A204.1 (cell line): Measurements from ENCODE around the gene MCOLN1.

Experiments
- FAIRE-seq: peaks from 2 replicates; lab custom pipeline; 2012; peaks lifted over from hg19 to GRCh38; lab: Jason Lieb, UNC

The MCOLN1 gene

DNA sequence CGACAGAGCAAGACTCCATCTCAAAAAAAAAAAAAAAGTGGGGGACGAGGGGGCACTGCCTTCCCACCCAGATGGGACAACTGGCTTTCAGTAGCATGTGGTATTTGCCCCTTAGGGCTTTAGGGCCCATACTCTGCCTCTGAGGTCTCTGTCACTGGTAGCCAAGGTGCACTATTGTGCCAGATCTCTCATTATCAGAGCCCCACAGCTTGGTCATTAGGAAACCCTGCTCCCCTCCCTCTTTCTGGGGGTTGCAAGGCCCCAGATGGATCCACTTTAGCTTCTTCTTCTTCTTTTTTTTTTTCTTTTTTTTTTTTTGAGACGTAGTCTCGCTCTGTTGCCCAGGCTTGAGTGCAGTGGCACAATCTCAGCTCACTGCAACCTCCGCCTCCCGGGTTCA lies 17.7 kb upstream of the MCOLN1 start:
- no peak for FAIRE-seq

GRCh38 chr19:7505288-7505681 lies 17.1 kb upstream of the MCOLN1 start:
- FAIRE-seq, result no peak

- FAIRE-seq, result no peak
Measured at GRCh38 chr19:7505682-7506384, 16.6 kb upstream of the MCOLN1 start.

DNA sequence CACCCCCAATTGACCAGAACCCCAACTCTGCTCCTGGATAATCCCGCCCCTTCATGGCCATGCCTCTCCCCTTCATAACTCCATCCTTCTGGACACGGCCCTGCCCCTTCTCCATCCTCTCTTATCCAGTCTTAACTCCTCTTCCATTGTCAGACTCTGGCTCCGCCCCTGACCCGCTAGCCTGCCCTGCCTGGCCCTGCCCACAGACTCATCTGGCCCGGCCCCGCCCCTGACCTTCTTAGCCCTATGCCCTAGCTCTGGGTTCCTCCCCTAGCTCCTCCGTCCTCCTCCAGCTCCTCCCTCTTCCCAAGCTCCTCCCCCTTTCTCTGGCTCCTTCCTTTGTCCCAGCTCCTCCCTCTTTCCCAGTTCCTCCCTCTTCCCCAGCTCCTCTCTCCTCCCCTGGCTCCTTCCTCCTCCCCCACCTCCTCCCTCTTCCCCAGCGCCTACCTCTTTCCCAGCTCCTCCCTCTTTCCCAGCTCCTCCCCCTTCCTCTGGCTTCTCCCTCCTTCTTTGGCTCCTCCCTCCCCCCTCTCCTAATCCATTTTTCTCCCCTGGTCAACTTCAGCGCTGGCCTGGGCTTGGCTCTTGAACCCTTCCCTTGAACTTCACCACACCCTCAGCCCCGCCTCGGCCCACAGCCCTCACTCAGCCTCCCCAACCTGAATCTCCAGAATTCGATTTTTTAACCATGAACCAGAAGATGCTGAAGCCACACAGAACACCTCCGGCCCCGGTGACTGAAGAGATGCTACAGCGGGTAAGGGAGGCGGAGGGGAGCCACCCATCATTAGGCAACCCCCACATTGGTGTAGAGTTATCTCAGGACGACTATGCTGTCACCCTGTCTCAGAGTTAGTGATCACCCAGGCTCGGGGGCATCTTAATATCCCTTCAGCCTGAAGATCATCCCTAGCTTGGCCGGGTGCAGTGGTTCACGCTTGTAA lies 15.8 kb upstream of the MCOLN1 start:
- no peak for FAIRE-seq

- no peak for FAIRE-seq
Measured at GRCh38 chr19:7507884-7508283, 14.5 kb upstream of the MCOLN1 start.

DNA sequence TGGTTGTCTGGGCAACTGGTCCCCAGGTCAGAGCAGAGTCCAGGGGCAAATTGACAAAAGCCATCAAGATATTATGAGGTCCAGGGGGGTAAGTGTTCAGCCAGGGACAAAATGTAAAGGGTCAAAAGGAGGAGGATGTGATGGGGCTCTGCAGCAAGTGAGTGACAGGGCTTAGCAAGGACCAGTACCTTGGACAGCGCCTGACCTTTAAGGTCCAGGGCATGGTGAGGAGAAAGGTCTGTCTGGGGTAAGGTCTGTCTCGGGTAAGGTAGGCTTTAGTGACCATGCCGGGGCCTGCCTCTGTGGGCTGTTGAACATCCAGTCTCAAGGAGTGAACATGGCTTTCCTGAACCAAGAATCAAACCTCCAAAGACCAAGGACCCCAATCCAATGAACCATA lies 12.8 kb upstream of the MCOLN1 start:
- FAIRE-seq, result no peak

GRCh38 chr19:7512400-7512851 lies 10.0 kb upstream of the MCOLN1 start:
- no peak for FAIRE-seq

- FAIRE-seq, result no peak
Measured at GRCh38 chr19:7513809-7514642, 8.4 kb upstream of the MCOLN1 start.

GRCh38 chr19:7515110-7515644 lies 7.2 kb upstream of the MCOLN1 start:
- no peak for FAIRE-seq

DNA sequence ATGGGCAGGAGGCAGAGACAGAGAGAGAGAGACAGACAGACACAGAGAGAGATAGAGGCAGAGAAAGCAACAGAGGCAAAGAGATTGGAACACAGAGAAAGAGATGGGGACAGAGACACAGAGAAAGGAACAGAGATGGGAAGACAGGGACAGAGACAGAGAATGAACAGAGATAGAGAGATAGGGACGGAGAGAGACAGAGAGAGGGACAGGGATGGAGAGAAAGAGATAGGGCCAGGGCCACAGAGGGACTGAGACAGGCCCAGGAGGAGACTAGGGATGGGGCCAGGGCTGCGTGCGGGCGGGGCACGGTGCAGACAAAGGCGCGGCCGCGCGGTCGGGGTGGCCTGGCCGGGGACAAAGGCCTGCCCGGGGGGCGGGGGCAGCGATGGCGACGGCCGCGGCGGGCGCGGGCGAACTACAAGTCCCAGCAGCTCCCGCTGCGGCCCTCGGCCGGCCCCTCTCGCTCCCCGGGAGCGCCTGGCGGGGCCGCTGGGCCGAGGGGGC lies 6.7 kb upstream of the MCOLN1 start, which contains the start of gene ZNF358:
Gene ZNF358 (plus strand): TSS at position 459 of the 507 bp plus-strand sequence. CDS start 3,140 bp downstream, outside the sequence.
- FAIRE-seq, result no peak

DNA sequence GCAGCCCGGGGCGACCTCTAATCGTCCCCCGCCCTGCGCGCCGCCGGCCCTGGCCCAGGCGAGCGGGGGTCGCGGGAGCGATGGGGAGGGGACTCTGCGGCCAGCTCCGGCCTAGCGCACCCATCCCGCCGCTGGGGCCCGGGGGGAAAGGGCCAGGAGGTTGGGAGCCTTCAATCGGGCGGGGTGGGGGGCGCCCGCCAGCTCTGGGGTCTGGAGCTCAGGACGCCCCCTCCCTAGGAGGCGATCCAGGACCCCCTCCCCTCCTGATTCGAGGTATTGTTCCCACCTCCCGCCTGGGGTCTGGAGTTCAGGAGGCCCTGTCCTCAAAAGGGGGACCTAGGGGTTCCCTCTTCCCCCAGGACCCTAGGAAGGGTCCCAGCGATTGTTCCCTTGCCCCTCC lies 6.1 kb upstream of the MCOLN1 start:
- FAIRE-seq, result no peak

GRCh38 chr19:7516878-7517277 lies 5.5 kb upstream of the MCOLN1 start:
- no peak for FAIRE-seq

- FAIRE-seq, result no peak
Measured at GRCh38 chr19:7519361-7520130, 2.9 kb upstream of the MCOLN1 start.

DNA sequence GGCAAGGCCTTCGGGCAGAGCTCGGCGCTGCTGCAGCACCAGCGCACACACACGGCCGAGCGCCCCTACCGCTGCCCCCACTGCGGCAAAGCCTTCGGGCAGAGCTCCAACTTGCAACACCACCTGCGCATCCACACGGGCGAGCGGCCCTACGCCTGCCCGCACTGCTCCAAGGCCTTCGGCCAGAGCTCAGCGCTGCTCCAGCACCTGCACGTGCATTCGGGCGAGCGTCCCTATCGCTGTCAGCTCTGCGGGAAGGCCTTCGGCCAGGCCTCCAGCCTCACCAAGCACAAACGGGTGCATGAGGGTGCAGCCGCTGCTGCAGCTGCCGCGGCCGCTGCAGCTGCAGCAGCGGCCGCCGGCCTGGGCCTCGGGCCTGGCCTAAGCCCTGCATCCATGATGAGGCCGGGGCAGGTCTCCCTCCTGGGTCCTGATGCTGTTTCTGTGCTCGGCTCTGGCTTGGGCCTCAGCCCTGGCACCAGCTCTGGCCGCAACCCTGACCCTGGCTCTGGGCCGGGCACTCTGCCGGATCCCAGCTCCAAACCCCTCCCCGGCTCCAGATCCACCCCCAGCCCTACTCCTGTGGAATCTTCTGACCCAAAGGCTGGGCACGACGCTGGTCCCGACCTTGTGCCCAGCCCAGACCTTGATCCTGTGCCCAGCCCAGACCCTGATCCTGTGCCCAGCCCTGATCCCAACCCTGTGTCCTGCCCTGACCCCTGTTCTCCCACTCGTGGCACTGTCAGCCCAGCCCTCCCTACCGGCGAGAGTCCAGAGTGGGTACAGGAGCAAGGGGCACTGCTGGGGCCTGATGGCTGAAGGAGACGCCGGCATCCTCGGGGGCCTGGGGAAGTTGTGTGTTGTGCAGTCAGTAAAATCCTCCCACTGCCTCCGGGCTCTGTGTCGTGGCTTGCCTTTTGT lies 2.0 kb upstream of the MCOLN1 start:
- no peak for FAIRE-seq

GRCh38 chr19:7521551-7522071 lies 813 bp upstream of the MCOLN1 start:
- no peak for FAIRE-seq

DNA sequence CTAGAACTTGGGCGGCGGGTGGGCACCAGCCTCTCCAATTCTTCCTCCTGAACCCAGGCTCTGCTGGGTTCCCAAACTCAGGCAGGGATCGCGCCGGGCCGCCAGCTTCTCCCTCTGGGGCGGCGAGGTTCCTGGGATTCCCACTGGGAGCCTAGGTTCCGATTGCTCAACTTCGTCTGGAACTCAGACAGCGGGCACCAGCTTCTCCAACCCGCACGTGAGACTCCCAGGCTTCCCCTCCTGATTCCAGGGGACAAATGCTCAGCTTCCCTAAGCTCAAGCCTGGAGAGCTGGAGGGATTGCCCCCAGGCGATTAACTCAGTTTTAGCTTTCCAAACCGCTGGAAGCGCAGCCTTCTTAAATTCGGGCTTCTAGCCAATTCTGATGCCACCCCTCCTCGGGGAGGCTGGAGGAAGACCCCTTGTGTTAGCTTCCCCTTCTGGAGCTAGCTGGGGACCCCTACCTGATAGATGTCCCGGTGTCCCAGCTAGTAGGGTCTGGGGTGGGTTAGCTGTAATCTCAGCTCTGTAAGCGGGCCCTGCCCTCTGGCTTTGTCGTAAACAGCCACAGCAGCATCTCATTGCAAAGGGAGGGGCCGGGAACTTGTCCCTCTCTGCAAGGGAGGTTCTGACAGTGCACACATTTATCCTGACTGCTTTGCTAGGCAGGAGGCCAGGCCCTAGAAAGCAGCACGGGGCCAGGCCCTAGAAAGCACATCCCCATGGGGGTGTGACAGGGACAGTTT lies 671 bp downstream of the MCOLN1 start:
- FAIRE-seq, result no peak

- FAIRE-seq, result no peak
Measured at GRCh38 chr19:7524523-7524922, 2.1 kb downstream of the MCOLN1 start.

DNA sequence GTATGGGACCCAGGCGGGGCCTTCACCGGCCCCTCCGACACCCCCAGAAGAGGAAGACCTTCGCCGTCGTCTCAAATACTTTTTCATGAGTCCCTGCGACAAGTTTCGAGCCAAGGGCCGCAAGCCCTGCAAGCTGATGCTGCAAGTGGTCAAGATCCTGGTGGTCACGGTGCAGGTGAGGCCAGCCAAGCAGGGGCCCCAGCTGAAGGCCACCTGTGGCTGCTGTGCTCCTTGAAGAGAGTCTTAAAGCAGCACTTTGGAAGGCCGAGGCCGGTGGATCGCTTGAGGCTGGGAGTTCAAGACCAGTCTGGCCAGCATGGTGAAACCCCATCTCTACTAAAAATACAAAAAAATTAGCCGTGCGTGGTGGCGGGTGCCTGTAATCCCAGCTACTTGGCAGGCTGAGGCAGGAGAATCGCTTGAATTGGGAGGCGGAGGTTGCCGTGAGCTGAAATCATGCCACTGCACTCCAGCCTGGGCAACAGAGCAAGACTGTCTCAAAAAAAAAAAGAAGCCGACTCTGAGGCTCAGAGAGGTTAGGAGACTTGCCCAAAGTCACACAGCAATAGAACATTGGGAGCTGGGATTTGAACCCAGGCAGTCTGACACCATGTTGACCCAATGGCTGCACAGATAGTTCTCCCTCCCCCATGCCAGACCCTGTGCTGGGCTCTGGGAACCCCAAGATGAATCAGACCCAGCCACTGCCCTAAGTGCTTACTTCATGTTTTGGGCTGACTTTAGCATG lies 2.7 kb downstream of the MCOLN1 start:
- no peak for FAIRE-seq
